Chondrocyte (in vitro differentiated cells): ENCODE results near the gene STARD10. TPM values are rescaled to one million over a fixed set of nuclear protein-coding genes. Genes with fewer than 3 reads are reported as not detected.

Source experiments
- DNase-seq: peaks from one replicate; pipeline ENCODE4 v3.0.0; 2021; ENCODE audit warnings: mixed read lengths, low spot score
- H3K27ac Mint-ChIP-seq: one replicate; pipeline ENCODE4 v1.8.0; 2021; ENCODE audit warnings: mild to moderate bottlenecking, moderate library complexity, mixed read lengths; ENCODE audit not compliant: unreplicated experiment
- H3K27me3 Mint-ChIP-seq: 2 replicates; pipeline ENCODE4 v1.8.0; 2021; ENCODE audit warnings: low read depth, mixed read lengths
- H3K36me3 Mint-ChIP-seq: 2 replicates; pipeline ENCODE4 v1.8.0; 2021; ENCODE audit warnings: low read depth, mixed read lengths
- H3K4me1 Mint-ChIP-seq: 2 replicates; pipeline ENCODE4 v1.8.0; 2021; ENCODE audit warnings: low read depth, mild to moderate bottlenecking, mixed read lengths
- H3K4me3 Mint-ChIP-seq: one replicate; pipeline ENCODE4 v1.8.0; 2021; ENCODE audit warnings: mild to moderate bottlenecking, moderate library complexity, mixed read lengths; ENCODE audit not compliant: unreplicated experiment
- H3K9me3 Mint-ChIP-seq: 2 replicates; pipeline ENCODE4 v1.8.0; 2021; ENCODE audit warnings: low read depth, mixed read lengths
- CTCF ChIP-seq: fragments of 200-600 bp; sonication (generic); IDR thresholded peaks from 2 replicates; pipeline ENCODE4 v1.5.0; 2021; ENCODE audit warnings: antibody characterized with exemption, mild to moderate bottlenecking, moderate library complexity
- total RNA-seq: library from RNA; stranded (reverse); gene quantifications from 3 replicates; pipeline ENCODE4 v1.2.1, GENCODE V29; 2021

Gene STARD10
- total RNA-seq, 1 donor from 2014 or later = 79.4 TPM

- no peak for DNase-seq
- Mint-ChIP-seq H3K27ac (no peak overlapping the region), H3K27me3 (no peaks in the 10 kb centered on the region), H3K4me3 (no peak overlapping the region), H3K36me3 (peaks cover 7% of the 10 kb centered on the region), H3K4me1 (peaks cover 25% of the 10 kb centered on the region), H3K9me3 (peaks cover 5% of the 10 kb centered on the region)
- TF ChIP-seq CTCF = no peak
Measured at GRCh38 chr11:72726266-72727220, 67.3 kb downstream of the STARD10 start.

GRCh38 chr11:72725724-72726028 lies 68.2 kb downstream of the STARD10 start:
- H3K4me3 Mint-ChIP-seq = no peak overlapping the region
- peaks cover 3% of the 10 kb centered on the region for H3K36me3 Mint-ChIP-seq
- peaks cover 33% of the 10 kb centered on the region for H3K4me1 Mint-ChIP-seq
- H3K27me3 Mint-ChIP-seq = no peaks in the 10 kb centered on the region
- H3K9me3 Mint-ChIP-seq = peaks cover 2% of the 10 kb centered on the region
- DNase-seq = no peak
- no peak overlapping the region for H3K27ac Mint-ChIP-seq
- no peak for TF ChIP-seq CTCF

- H3K36me3 Mint-ChIP-seq = peaks cover 3% of the 10 kb centered on the region
- no peak overlapping the region for H3K4me3 Mint-ChIP-seq
- H3K4me1 Mint-ChIP-seq = peaks cover 39% of the 10 kb centered on the region
- no peak for DNase-seq
- H3K27me3 Mint-ChIP-seq = no peaks in the 10 kb centered on the region
- peaks cover 2% of the 10 kb centered on the region for H3K9me3 Mint-ChIP-seq
- TF ChIP-seq CTCF = peak; percentile 97
- H3K27ac Mint-ChIP-seq = no peak overlapping the region
Measured at GRCh38 chr11:72724851-72725723, 68.8 kb downstream of the STARD10 start.

GRCh38 chr11:72724021-72724551 lies 69.8 kb downstream of the STARD10 start:
- TF ChIP-seq CTCF = no peak
- Mint-ChIP-seq H3K4me1 (peaks cover 46% of the 10 kb centered on the region), H3K4me3 (no peak overlapping the region), H3K36me3 (peaks cover 3% of the 10 kb centered on the region), H3K27ac (no peak overlapping the region), H3K27me3 (no peaks in the 10 kb centered on the region), H3K9me3 (peaks cover 2% of the 10 kb centered on the region)
- no peak for DNase-seq

GRCh38 chr11:72723508-72723907 lies 70.3 kb downstream of the STARD10 start:
- Mint-ChIP-seq H3K4me3 (no peak overlapping the region), H3K9me3 (no peaks in the 10 kb centered on the region), H3K27me3 (no peaks in the 10 kb centered on the region), H3K4me1 (peaks cover 46% of the 10 kb centered on the region), H3K36me3 (peaks cover 3% of the 10 kb centered on the region), H3K27ac (no peak overlapping the region)
- DNase-seq = no peak
- TF ChIP-seq CTCF = no peak
